ENCODE data around the gene GCDH.
"Not testable (repeated sequence)": the region's sequence is repeated elsewhere in the genome, so short reads cannot be mapped to it uniquely, and the experiment has no call there.

GCDH gene

GRCh38 chr19:12890787-12891552, at the start of gene GCDH:
GCDH (plus strand) TSS chr19:12891160; CDS start chr19:12891305, 145 bp downstream.
- peak; percentile 99 to 100 for DNase-seq

DNA sequence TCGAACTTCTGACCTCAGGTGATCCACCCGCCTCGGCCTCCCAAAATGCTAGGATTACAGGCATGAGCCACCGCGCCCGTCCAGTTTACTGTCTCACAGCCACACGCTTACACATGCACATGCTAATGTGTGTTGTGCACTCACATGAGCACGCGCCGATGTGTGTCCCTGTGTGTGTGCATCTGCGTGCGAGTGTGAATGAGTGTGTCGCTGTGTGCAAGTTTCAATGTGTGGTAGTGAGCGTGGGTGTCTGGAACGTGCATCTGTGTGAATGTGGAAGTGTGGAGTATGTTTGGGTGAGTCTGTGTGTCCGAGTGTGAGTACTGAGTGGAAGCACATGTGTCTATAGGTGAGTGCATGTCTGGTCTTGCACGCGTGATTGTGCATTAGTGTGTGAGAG, 48.4 kb upstream of the GCDH start:
- no peak for DNase-seq

DNA sequence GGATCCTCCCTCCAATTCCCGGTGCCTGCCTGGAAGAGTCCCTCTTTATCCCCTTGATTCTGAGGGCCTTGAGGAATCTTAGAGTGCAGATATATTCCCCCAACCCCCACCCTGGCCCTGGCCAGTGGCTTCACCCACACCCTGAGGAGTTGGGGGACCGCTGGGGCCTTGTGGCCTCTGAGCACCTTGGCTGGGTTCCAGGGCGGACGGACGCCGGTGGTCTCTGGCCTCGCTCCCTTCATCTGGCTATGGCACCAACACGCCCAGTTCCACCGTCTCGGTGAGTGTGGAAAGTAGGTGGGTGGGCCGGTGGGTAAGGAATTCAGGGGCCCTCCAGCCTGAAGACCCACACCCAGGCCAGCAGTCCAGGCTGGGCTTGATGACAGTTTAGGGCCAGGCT, 47.6 kb upstream of the GCDH start:
- DNase-seq, result no peak

- DNase-seq, result no peak
Measured at GRCh38 chr19:12843999-12844732, 46.8 kb upstream of the GCDH start.

GRCh38 chr19:12846613-12847012, 44.3 kb upstream of the GCDH start:
- not testable (repeated sequence) for DNase-seq

GRCh38 chr19:12847159-12848139, 43.5 kb upstream of the GCDH start:
- peak; percentile 59 to 64 for DNase-seq

GRCh38 chr19:12856653-12857052, 34.3 kb upstream of the GCDH start:
- DNase-seq, result no peak

DNA sequence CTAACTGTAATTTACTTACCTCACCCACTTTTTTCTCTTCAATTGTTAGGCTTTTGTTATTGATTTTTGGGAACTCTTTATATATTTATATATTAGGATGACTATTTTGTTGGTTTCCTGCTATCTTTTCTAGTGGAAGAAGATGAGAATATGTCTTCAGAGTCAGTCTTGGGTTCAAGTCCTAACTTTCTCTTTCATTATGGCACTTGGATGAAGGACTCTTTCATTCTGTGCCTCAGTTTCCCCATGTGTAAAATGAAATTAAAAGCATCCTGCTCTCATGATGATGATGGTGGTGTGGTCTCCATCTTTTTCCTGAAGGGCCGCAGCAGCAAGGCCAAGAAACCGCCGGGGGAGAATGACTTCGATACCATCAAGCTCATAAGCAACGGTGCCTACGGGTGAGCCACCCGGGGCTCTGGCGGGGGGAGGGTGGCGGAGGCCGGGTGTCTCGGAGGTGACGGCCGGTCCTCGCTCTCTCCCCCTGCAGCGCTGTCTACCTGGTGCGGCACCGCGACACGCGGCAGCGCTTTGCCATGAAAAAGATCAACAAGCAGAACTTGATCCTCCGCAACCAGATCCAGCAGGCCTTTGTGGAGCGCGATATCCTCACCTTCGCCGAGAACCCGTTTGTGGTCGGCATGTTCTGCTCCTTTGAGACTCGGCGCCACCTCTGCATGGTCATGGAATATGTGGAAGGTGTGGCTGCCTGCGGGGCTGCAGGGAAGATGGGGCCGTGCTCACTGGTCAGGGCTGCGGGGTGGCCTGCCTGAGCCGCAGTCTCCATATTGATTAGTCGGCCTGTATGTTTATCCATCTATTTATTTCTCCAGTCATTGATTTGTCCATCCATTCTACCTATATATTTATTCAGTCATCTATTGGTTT, 32.7 kb upstream of the GCDH start:
- DNase-seq, result no peak

DNA sequence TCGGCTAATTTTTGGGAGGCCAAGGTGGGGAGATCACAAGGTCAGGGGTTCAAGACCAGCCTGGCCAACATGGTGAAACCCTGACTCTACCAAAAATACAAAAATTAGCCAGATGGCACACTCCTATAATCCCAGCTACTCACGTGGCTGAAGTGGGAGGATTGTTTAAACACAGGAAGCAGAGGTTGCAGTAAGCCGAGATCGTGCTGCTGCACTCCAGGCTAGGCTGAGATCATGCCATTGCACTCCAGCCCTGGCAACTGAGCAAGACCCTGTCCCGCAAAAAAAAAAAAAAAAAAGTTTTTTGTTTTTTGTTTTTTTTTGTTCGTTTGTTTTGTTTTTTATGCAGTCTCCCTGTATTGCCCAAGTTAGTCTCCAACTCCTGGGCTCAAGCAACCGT, 31.4 kb upstream of the GCDH start:
- DNase-seq, result no peak

DNA sequence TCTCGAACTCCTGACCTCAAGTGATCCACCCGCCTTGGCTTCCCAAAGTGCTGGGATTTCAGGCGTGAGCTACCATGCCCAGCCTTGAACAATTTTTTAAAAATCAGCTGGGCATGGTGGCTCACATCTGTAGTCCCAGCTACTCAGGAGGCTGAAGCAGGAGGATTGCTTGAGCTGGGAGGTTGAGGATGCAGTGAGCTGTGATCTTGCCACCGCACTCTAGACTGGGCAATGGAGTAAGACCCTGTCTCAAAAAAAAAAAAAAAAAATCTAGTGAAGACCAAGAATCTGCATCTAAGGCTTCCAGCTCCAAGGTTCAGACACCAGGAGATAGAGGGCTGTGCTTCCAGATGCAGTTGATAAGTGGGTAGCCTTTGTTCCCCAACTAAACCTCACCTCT, 26.8 kb upstream of the GCDH start:
- DNase-seq, result no peak

GRCh38 chr19:12864721-12865715, 25.9 kb upstream of the GCDH start:
- no peak for DNase-seq

- no peak for DNase-seq
Measured at GRCh38 chr19:12865746-12866415, 25.1 kb upstream of the GCDH start.

GRCh38 chr19:12866416-12867119, 24.4 kb upstream of the GCDH start:
- no peak for DNase-seq

- peak in 1 of 2 donors; percentile 10 for DNase-seq
Measured at GRCh38 chr19:12867120-12868099, 23.6 kb upstream of the GCDH start.

DNA sequence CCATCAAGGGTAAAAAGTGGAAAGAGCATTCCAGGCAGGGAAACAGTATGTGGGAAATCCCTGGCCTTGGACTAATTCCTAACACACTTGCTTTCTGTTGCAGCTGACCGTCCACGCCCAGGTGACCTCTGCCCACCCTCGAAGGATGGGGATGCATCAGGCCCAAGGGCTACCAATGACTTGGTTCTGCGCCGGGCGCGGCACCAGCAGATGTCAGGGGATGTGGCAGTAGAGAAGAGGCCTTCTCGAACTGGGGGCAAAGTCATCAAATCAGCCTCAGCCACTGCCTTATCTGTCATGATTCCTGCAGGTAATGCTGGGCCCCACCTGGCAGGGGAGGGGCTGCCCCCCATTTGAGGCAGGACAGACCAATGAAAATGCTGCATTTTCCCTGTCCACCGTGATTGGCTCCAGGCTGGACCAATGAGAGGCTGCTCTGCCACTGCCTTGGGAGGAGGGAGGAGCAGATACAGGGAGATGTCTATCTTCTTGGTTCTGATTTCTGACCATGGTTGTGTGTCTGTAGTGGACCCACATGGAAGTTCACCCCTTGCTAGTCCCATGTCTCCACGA, 22.3 kb upstream of the GCDH start:
- DNase-seq, result no peak

DNA sequence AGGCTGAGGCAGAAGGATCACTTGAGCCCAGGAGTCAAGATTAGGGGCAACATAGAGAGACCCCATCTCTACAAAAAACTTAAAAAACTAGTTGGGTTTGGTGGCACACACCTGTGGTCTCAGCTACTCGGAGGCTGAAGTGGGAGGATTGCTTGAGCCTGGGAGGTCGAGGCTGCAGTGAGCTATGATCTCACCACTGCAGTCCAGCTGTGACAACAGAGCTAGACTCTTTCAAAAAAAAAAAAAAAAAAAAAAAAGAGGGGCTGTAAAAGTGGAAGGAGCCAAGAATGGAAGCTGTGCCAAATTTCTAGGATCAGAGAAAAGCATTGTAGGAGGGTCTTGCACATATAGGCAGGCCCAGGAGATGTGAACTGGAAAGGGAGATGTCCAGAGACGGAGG, 19.3 kb upstream of the GCDH start:
- DNase-seq, result no peak

- no peak for DNase-seq
Measured at GRCh38 chr19:12872255-12872654, 18.7 kb upstream of the GCDH start.
